GM12878 (cell line): ENCODE results near the gene GPC6.

Source experiments
- CTCF ChIP-seq, 3 experiments: IDR thresholded peaks in 2 of 3; conservative IDR thresholded peaks in 1 of 3; 2 replicates each; pipeline ENCODE4 v1.5.1; 2011; ENCODE audit warnings: low read depth in 3 of 3, low read length in 3 of 3, mild to moderate bottlenecking in 3 of 3, control low read depth in 2 of 3, moderate library complexity in 2 of 3, inconsistent platforms in 1 of 3, mixed read lengths in 1 of 3; ENCODE audit not compliant: control insufficient read depth in 2 of 3, insufficient read depth in 1 of 3; ENCODE audit errors: extremely low read depth in 1 of 3
- EGR1 ChIP-seq, 2 experiments: IDR thresholded peaks; 1 replicate in 1 of 2; 2 replicates in 1 of 2; pipeline ENCODE4 v1.6.1; 2011 to 2012; ENCODE audit warnings: low read depth in 2 of 2, low read length in 2 of 2, borderline replicate concordance in 1 of 2, mild to moderate bottlenecking in 1 of 2, moderate library complexity in 1 of 2
- ETV6 ChIP-seq, 2 experiments: fragments of 450-650 bp in 1 of 2; IDR thresholded peaks in 1 of 2; conservative IDR thresholded peaks in 1 of 2; 2 replicates each; pipeline ENCODE4 v1.6.1; 2014; ENCODE audit warnings: antibody characterized with exemption in 1 of 2, borderline replicate concordance in 1 of 2, low read depth in 1 of 2, mild to moderate bottlenecking in 1 of 2, moderate library complexity in 1 of 2
- POLR2A ChIP-seq: IDR thresholded peaks from 2 replicates; pipeline ENCODE4 v1.6.1; 2011; ENCODE audit warnings: low read depth, mild to moderate bottlenecking, low read length
- RAD21 ChIP-seq: IDR thresholded peaks from 2 replicates; pipeline ENCODE4 v1.6.1; 2011; ENCODE audit warnings: mild to moderate bottlenecking, low read depth, low read length, moderate library complexity; ENCODE audit not compliant: insufficient read depth
- TCF7 ChIP-seq: IDR thresholded peaks from 2 replicates; pipeline ENCODE4 v1.6.1; 2014; ENCODE audit warnings: antibody characterized with exemption, borderline replicate concordance
- TF ChIP-seq, protein P1 (sequence below): IDR thresholded peaks from 2 replicates; pipeline ENCODE4 v1.6.1; 2012; ENCODE audit warnings: low read length, inconsistent platforms

DNA sequence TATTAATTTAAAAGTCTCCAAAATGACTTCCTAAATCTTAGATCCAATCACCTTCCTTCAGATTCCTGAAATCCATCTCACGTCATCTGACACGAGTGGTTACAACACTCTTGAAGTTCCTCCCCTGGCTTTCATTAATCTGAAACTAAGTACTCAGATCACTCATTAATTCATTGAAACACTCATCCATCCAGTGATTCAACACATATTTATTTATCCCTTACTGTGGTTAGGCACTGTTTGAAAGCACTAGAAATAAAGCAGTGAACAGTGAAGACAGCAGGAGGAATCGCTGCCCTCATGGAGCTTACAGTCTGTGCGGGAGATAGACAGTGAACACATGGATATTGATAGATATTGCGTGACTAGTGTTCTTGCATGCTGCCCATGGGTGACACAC lies 780.5 kb downstream of the GPC6 start:
- TF ChIP-seq POLR2A: no peak
- TF ChIP-seq RAD21: no peak
- no peak for TF ChIP-seq ETV6 (conservative IDR thresholded peaks at IDR 0.05 in 1 of 2, IDR thresholded peaks at IDR 0.05 in 1 of 2; ENCODE audit: borderline replicate concordance in 1 of 2, low read depth in 1 of 2)
- TF ChIP-seq TCF7: no peak
- no peak for TF ChIP-seq CTCF (IDR thresholded peaks at IDR 0.05 in 2 of 3, conservative IDR thresholded peaks at IDR 0.05 in 1 of 3; ENCODE audit: control insufficient read depth in 2 of 3, extremely low read depth in 1 of 3, insufficient read depth in 1 of 3, low read depth in 3 of 3, low read length in 3 of 3)
- no peak for TF ChIP-seq EGR1 (IDR thresholded peaks at IDR 0.05; ENCODE audit: borderline replicate concordance in 1 of 2, low read depth in 2 of 2, low read length in 2 of 2)
- TF ChIP-seq, protein P1, sequence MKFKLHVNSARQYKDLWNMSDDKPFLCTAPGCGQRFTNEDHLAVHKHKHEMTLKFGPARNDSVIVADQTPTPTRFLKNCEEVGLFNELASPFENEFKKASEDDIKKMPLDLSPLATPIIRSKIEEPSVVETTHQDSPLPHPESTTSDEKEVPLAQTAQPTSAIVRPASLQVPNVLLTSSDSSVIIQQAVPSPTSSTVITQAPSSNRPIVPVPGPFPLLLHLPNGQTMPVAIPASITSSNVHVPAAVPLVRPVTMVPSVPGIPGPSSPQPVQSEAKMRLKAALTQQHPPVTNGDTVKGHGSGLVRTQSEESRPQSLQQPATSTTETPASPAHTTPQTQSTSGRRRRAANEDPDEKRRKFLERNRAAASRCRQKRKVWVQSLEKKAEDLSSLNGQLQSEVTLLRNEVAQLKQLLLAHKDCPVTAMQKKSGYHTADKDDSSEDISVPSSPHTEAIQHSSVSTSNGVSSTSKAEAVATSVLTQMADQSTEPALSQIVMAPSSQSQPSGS: no peak
